K562 (cell line): ENCODE measurements around the gene PPP1R14C. TPM values are rescaled to one million over a fixed set of nuclear protein-coding genes. Genes with fewer than 3 reads are reported as not detected.

Experiments
- ARID4B ChIP-seq: sonication (generic); formaldehyde crosslinking; IDR thresholded peaks from 2 replicates; pipeline ENCODE4 v1.8.0; 2022; ENCODE audit warnings: mild to moderate bottlenecking, missing genetic modification reagents
- ETV1 ChIP-seq: fragments of 450-650 bp; conservative IDR thresholded peaks from 2 replicates; pipeline ENCODE4 v1.6.1; 2016; ENCODE audit warnings: missing genetic modification characterization, control low read depth, low read depth, missing compliant biosample characterization
- GTF3C2 ChIP-seq: IDR thresholded peaks from 3 replicates; pipeline ENCODE4 v1.6.1; 2011; ENCODE audit warnings: borderline replicate concordance, mild to moderate bottlenecking, moderate library complexity; ENCODE audit not compliant: insufficient read length; ENCODE audit errors: extremely low read depth
- NONO ChIP-seq, 2 experiments: fragments of 200-400 bp in 1 of 2; fragments of 450-650 bp in 1 of 2; formaldehyde crosslinking in 1 of 2; IDR thresholded peaks; 2 replicates each; pipeline ENCODE4 v1.6.1; 2017; ENCODE audit warnings: low read depth in 2 of 2, mild to moderate bottlenecking in 2 of 2, moderate library complexity in 2 of 2, low read length in 1 of 2
- POU5F1 ChIP-seq: fragments of 150-350 bp; IDR thresholded peaks from 2 replicates; pipeline ENCODE4 v1.6.1; 2014; ENCODE audit warnings: borderline replicate concordance, low read length, low read depth, mild to moderate bottlenecking; ENCODE audit not compliant: partially characterized antibody
- PRMT5 ChIP-seq: sonication (generic); formaldehyde crosslinking; IDR thresholded peaks from 2 replicates; pipeline ENCODE4 v1.5.0; 2020; ENCODE audit warnings: missing genetic modification reagents
- SMAD2 ChIP-seq: fragments of 150-350 bp; IDR thresholded peaks from 2 replicates; pipeline ENCODE4 v1.6.1; 2014; ENCODE audit warnings: low read depth, mild to moderate bottlenecking, low read length
- TAF7 ChIP-seq: fragments of 450-650 bp; IDR thresholded peaks from 2 replicates; pipeline ENCODE4 v1.6.1; 2016; ENCODE audit warnings: missing genetic modification characterization, missing compliant biosample characterization
- TFE3 ChIP-seq: fragments of 450-650 bp; formaldehyde crosslinking; IDR thresholded peaks from 2 replicates; pipeline ENCODE4 v1.4.0; 2020; ENCODE audit warnings: mild to moderate bottlenecking, mixed read lengths
- TGIF2 ChIP-seq: sonication (generic); formaldehyde crosslinking; IDR thresholded peaks from 2 replicates; pipeline ENCODE4 v1.8.1; 2022; ENCODE audit warnings: mild to moderate bottlenecking, missing genetic modification reagents, moderate library complexity
- VEZF1 ChIP-seq: fragments of 200-800 bp; sonication (Bioruptor generic); IDR thresholded peaks from 2 replicates; pipeline ENCODE4 v1.6.1; 2017; ENCODE audit warnings: missing genetic modification characterization, missing compliant biosample characterization
- ZC3H11A ChIP-seq: IDR thresholded peaks from 2 replicates; pipeline ENCODE4 v1.6.1; 2012; ENCODE audit warnings: low read depth, low read length, improper control_type of control experiment
- ZNF398 ChIP-seq: fragments of 250-450 bp; sonication (Bioruptor Pico); IDR thresholded peaks from 2 replicates; pipeline ENCODE4 v1.8.0; 2021; ENCODE audit warnings: moderate library complexity, mild to moderate bottlenecking, inconsistent platforms
- polyA plus RNA-seq, 8 experiments: library from polyadenylated mRNA; depleted of rRNA in 4 of 8; stranded (reverse) in 5 of 8; unstranded in 3 of 8; fragments of >200 nt; fragmentation: Nextera tagmentation in 2 of 8; fragmentation: Illumina TruSeq in 1 of 8; extraction: Ambion mirVana in 2 of 8; extraction: Trizol in 1 of 8; gene quantifications; 2 replicates each; pipeline versions ENCODE4 v1.2.1 to v1.2.3, GENCODE V29; 2011 to 2014; ENCODE audit warnings: inconsistent platforms in 1 of 8, missing spikeins in 1 of 8
- total RNA-seq, 7 experiments: library from RNA; depleted of rRNA in 6 of 7; stranded (reverse); fragments of >200 nt in 6 of 7; fragmentation: Illumina TruSeq in 2 of 7; extraction: Trizol in 2 of 7; gene quantifications; 2 replicates each; pipeline versions ENCODE4 v1.2.1 to v1.2.3, GENCODE V29; 2011 to 2021; ENCODE audit warnings: low replicate concordance in 1 of 7

Gene PPP1R14C
- total and polyA plus RNA-seq, 9 of the 15 experiments (the other 6 are each of a cell fraction or from before 2014, with no cell fraction given), result 4.5 to 16.6 (median 11.9) TPM

- TF ChIP-seq ARID4B (CRISPR knock-in tag) (no peak; the same call in 1 of the 2 replicates), VEZF1 (CRISPR knock-in tag) (peak; percentile 45; the same call in 1 of the 2 replicates), TFE3 (CRISPR knock-in tag) (no peak), TGIF2 (CRISPR knock-in tag) (no peak), SMAD2 (no peak), POU5F1 (no peak), TAF7 (tag) (no peak), ZNF398 (CRISPR knock-in tag) (no peak), NONO (IDR thresholded peaks at IDR 0.05; ENCODE audit: low read depth in 2 of 2, low read length in 1 of 2) (peak in 1 of 2 experiments; percentile 95; a peak in 2 of 4 replicates), ZC3H11A (no peak), ETV1 (tag) (no peak), PRMT5 (no peak), GTF3C2 (no peak)
Observed at GRCh38 chr6:150142670-150143515, at the start of gene PPP1R14C (continued).
